H1 (cell line): Measurements from ENCODE around the gene HOTAIR.

ENCODE experiments used
- CTCF ChIP-seq, 3 experiments: IDR thresholded peaks; 1 replicate in 2 of 3; 2 replicates in 1 of 3; pipeline versions ENCODE4 v1.5.1 to v1.6.1; 2011; ENCODE audit warnings: low read length in 3 of 3, mild to moderate bottlenecking in 3 of 3, inconsistent platforms in 2 of 3, low read depth in 1 of 3, moderate library complexity in 1 of 3; ENCODE audit not compliant: insufficient read depth in 1 of 3; ENCODE audit errors: control extremely low read depth in 1 of 3
- EZH2 ChIP-seq: fragments of 200-600 bp; sonication (generic); IDR thresholded peaks from 2 replicates; pipeline ENCODE4 v1.7.1; 2012; ENCODE audit warnings: low read depth, mild to moderate bottlenecking, moderate library complexity, low read length, inconsistent platforms; ENCODE audit not compliant: severe bottlenecking
- GABPA ChIP-seq: IDR thresholded peaks from 2 replicates; pipeline ENCODE4 v1.6.1; 2011; ENCODE audit warnings: mild to moderate bottlenecking, low read length, moderate library complexity, borderline replicate concordance; ENCODE audit not compliant: insufficient read depth
- PHF8 ChIP-seq: fragments of 200-600 bp; sonication (generic); conservative IDR thresholded peaks from 2 replicates; pipeline ENCODE4 v1.7.1; 2012; ENCODE audit warnings: low read depth, mild to moderate bottlenecking, inconsistent platforms, low read length, moderate library complexity

- TF ChIP-seq EZH2 (no peak), CTCF (IDR thresholded peaks at IDR 0.05; ENCODE audit: control extremely low read depth in 1 of 3, insufficient read depth in 1 of 3, low read depth in 1 of 3, low read length in 3 of 3) (no peak), PHF8 (no peak), GABPA (no peak)
These were observed 36.2 kb downstream of the HOTAIR start, which contains the start of gene HOXC13 for GRCh38 chr12:53938326-53939140.
